Activated naive CD8-positive, alpha-beta T cell (primary cell): ENCODE results near the gene ANO9.

ENCODE experiments used
- H3K27ac Mint-ChIP-seq: one replicate; pipeline ENCODE4 v1.8.0; 2021; ENCODE audit warnings: mixed read lengths
- H3K27me3 Mint-ChIP-seq: one replicate; pipeline ENCODE4 v1.8.0; 2021; ENCODE audit warnings: mixed read lengths
- H3K36me3 Mint-ChIP-seq: one replicate; pipeline ENCODE4 v1.8.0; 2021; ENCODE audit warnings: mixed read lengths
- H3K4me1 Mint-ChIP-seq: one replicate; pipeline ENCODE4 v1.8.0; 2021; ENCODE audit warnings: low read depth, mixed read lengths
- H3K4me3 Mint-ChIP-seq: one replicate; pipeline ENCODE4 v1.8.0; 2021; ENCODE audit warnings: mild to moderate bottlenecking, mixed read lengths
- H3K9me3 Mint-ChIP-seq: one replicate; pipeline ENCODE4 v1.8.0; 2021; ENCODE audit warnings: low read depth, mixed read lengths

The ANO9 gene

GRCh38 chr11:449889-450808, 8.3 kb upstream of the ANO9 start, which contains the start of gene PTDSS2:
Gene PTDSS2 (plus strand): TSS chr11:450279. CDS start chr11:450456, 177 bp downstream.
- H3K9me3 Mint-ChIP-seq, result no peaks in the 10 kb centered on the region
- no peaks in the 10 kb centered on the region for H3K36me3 Mint-ChIP-seq
- H3K27ac Mint-ChIP-seq, result peak within 1 kb of the TSS; percentile 95
- H3K4me3 Mint-ChIP-seq, result peak within 1 kb of the TSS; percentile 99
- peaks cover 25% of the 10 kb centered on the region for H3K4me1 Mint-ChIP-seq
- no peaks in the 10 kb centered on the region for H3K27me3 Mint-ChIP-seq

GRCh38 chr11:447923-448731, 6.3 kb upstream of the ANO9 start:
- Mint-ChIP-seq H3K27ac (peak overlapping the region; percentile 92), H3K4me3 (peak overlapping the region; percentile 90), H3K9me3 (no peaks in the 10 kb centered on the region), H3K4me1 (peaks cover 21% of the 10 kb centered on the region), H3K27me3 (no peaks in the 10 kb centered on the region), H3K36me3 (no peaks in the 10 kb centered on the region)

GRCh38 chr11:446891-447290, 5.1 kb upstream of the ANO9 start:
- H3K27ac Mint-ChIP-seq, result peak overlapping the region; percentile 46
- no peaks in the 10 kb centered on the region for H3K27me3 Mint-ChIP-seq
- no peaks in the 10 kb centered on the region for H3K9me3 Mint-ChIP-seq
- no peak overlapping the region for H3K4me3 Mint-ChIP-seq
- peaks cover 17% of the 10 kb centered on the region for H3K4me1 Mint-ChIP-seq
- H3K36me3 Mint-ChIP-seq, result no peaks in the 10 kb centered on the region

GRCh38 chr11:445765-446588, 4.2 kb upstream of the ANO9 start:
- Mint-ChIP-seq H3K27me3 (no peaks in the 10 kb centered on the region), H3K36me3 (no peaks in the 10 kb centered on the region), H3K4me3 (no peak overlapping the region), H3K27ac (peak overlapping the region; percentile 72), H3K4me1 (peaks cover 13% of the 10 kb centered on the region), H3K9me3 (no peaks in the 10 kb centered on the region)

GRCh38 chr11:444396-445144, 2.8 kb upstream of the ANO9 start:
- Mint-ChIP-seq H3K4me1 (peaks cover 19% of the 10 kb centered on the region), H3K9me3 (no peaks in the 10 kb centered on the region), H3K4me3 (no peak overlapping the region), H3K27me3 (no peaks in the 10 kb centered on the region), H3K27ac (no peak overlapping the region), H3K36me3 (no peaks in the 10 kb centered on the region)

- Mint-ChIP-seq H3K27me3 (no peaks in the 10 kb centered on the region), H3K4me1 (peaks cover 18% of the 10 kb centered on the region), H3K27ac (no peak overlapping the region), H3K36me3 (no peaks in the 10 kb centered on the region), H3K4me3 (peak overlapping the region; percentile 23), H3K9me3 (no peaks in the 10 kb centered on the region)
Observed at GRCh38 chr11:443542-444199, 1.9 kb upstream of the ANO9 start.

- Mint-ChIP-seq H3K27me3 (no peaks in the 10 kb centered on the region), H3K9me3 (no peaks in the 10 kb centered on the region), H3K27ac (no peak overlapping the region), H3K4me1 (peaks cover 17% of the 10 kb centered on the region), H3K36me3 (no peaks in the 10 kb centered on the region), H3K4me3 (no peak overlapping the region)
Observed at GRCh38 chr11:442611-443081, 835 bp upstream of the ANO9 start.

- no peak overlapping the region for H3K27ac Mint-ChIP-seq
- H3K9me3 Mint-ChIP-seq, result no peaks in the 10 kb centered on the region
- H3K27me3 Mint-ChIP-seq, result no peaks in the 10 kb centered on the region
- peaks cover 20% of the 10 kb centered on the region for H3K4me1 Mint-ChIP-seq
- H3K4me3 Mint-ChIP-seq, result peak overlapping the region; percentile 75
- H3K36me3 Mint-ChIP-seq, result no peaks in the 10 kb centered on the region
Observed at GRCh38 chr11:441043-441417, 781 bp downstream of the ANO9 start.

- Mint-ChIP-seq H3K27me3 (no peaks in the 10 kb centered on the region), H3K4me3 (peak overlapping the region; percentile 75)
Observed at GRCh38 chr11:440065-441042, 1.5 kb downstream of the ANO9 start.

GRCh38 chr11:439315-440064, 2.3 kb downstream of the ANO9 start:
- no peaks in the 10 kb centered on the region for H3K27me3 Mint-ChIP-seq
- H3K4me3 Mint-ChIP-seq, result peak overlapping the region; percentile 54

More at GRCh38 chr11:440065-441042, 1.5 kb downstream of the ANO9 start:
- Mint-ChIP-seq H3K4me1 (peaks cover 20% of the 10 kb centered on the region), H3K9me3 (no peaks in the 10 kb centered on the region), H3K27ac (no peak overlapping the region), H3K36me3 (no peaks in the 10 kb centered on the region)

GRCh38 chr11:438101-438844, 3.5 kb downstream of the ANO9 start:
- H3K27ac Mint-ChIP-seq, result no peak overlapping the region
- H3K9me3 Mint-ChIP-seq, result no peaks in the 10 kb centered on the region
- peaks cover 20% of the 10 kb centered on the region for H3K4me1 Mint-ChIP-seq
- H3K27me3 Mint-ChIP-seq, result no peaks in the 10 kb centered on the region
- no peak overlapping the region for H3K4me3 Mint-ChIP-seq
- H3K36me3 Mint-ChIP-seq, result no peaks in the 10 kb centered on the region

More at GRCh38 chr11:439315-440064, 2.3 kb downstream of the ANO9 start:
- Mint-ChIP-seq H3K36me3 (no peaks in the 10 kb centered on the region), H3K27ac (no peak overlapping the region), H3K9me3 (no peaks in the 10 kb centered on the region), H3K4me1 (peaks cover 20% of the 10 kb centered on the region)
